Epithelial cell of esophagus (primary cell): ENCODE results near the gene ATPAF1.
A peak's percentile ranks its signal among the peaks of the same experiment; 100 is the strongest.

ENCODE experiments used
- DNase-seq: peaks from one replicate; pipeline ENCODE4 v3.0.0; 2010; ENCODE audit warnings: low read depth
- H3K4me3 ChIP-seq: 2 replicates; pipeline ENCODE4 v1.5.1; 2011; ENCODE audit warnings: mild to moderate bottlenecking, low read length, control low read depth
- CTCF ChIP-seq: IDR thresholded peaks from 2 replicates; pipeline ENCODE4 v1.5.1; 2011; ENCODE audit warnings: low read depth, mild to moderate bottlenecking, low read length, control low read depth, inconsistent platforms; ENCODE audit not compliant: insufficient read depth; ENCODE audit errors: missing control alignments

ATPAF1 gene

DNA sequence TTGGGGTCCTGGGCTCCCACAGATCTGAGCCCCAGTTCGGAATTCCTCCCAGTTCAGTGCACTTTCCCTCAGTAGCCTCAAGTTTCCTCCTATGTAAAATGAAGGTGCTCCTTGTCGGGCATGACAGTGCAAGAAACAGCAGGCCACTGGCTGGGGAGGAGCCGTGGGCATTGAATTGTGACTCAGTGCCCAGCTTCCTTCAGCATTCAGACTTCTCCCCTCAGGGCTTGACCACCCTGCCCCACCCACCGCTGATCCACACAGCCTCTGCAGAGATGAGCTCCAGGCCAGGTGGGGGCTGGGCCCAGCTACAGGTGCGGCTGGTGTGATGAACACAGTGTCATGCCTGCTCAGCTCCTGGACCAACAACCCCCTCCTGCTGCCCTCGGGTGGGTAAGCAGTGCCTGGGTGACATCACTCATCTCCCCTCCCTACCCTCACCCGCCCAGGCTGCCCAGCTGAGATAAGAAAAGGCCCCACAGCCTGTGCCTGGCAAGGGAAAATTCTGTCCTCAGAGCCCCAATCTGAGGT lies 56.4 kb downstream of the ATPAF1 start:
- H3K4me3 ChIP-seq = no peak overlapping the region
- no peak for TF ChIP-seq CTCF
- DNase-seq = peak; percentile 100

GRCh38 chr1:46607345-46608130 lies 60.6 kb downstream of the ATPAF1 start:
- no peak for TF ChIP-seq CTCF

GRCh38 chr1:46606255-46606965 lies 61.8 kb downstream of the ATPAF1 start:
- DNase-seq = peak; percentile 74
- no peak overlapping the region for H3K4me3 ChIP-seq
- no peak for TF ChIP-seq CTCF

More at GRCh38 chr1:46607345-46608130, 60.6 kb downstream of the ATPAF1 start:
- no peak for DNase-seq
- H3K4me3 ChIP-seq = no peak overlapping the region

- TF ChIP-seq CTCF = no peak
- no peak for DNase-seq
Observed at GRCh38 chr1:46605232-46605631, 62.9 kb downstream of the ATPAF1 start.

DNA sequence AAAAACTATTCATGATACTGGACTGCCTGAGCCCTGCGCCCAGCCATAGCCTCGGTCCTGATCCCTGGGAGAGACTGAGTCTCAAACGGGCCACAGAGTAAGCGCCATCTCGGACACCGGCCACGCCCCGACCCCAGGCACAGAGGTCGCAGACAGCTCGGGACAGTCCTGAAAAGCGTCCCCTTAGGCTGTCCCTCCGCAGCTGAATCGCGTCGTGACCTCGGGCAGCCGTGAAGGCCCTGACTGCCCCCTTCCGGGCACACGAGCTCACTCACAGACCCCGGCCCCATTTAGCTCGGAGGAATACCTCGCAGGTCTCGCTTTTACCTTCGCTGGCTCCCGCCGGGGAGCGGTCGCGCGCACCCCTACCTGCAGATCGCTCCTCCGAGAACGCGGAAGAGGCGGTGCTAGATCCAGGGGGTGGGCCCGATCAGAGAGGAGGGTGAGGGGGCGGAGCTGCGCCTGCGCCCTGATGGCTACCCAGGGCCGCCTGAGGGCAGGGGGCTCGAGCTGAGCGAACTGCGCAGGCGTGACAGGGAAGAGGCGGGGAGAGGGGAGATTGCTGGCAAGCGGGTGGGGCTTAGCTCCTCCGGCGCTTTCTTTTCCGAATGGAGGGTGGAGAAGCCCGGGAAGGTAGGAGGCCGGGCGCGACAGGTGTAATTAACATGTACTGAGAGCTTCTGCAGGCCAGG lies 64.2 kb downstream of the ATPAF1 start, which contains the start of gene MKNK1:
TSS of gene MKNK1 (minus strand) at position 411 of the 692 bp plus-strand sequence. CDS start 20,941 bp downstream, outside the sequence.
- peak within 1 kb of the TSS; percentile 95 for H3K4me3 ChIP-seq
- peak; percentile 8 for TF ChIP-seq CTCF
- DNase-seq = peak; percentile 94

More at GRCh38 chr1:46605232-46605631, 62.9 kb downstream of the ATPAF1 start:
- H3K4me3 ChIP-seq = no peak overlapping the region

DNA sequence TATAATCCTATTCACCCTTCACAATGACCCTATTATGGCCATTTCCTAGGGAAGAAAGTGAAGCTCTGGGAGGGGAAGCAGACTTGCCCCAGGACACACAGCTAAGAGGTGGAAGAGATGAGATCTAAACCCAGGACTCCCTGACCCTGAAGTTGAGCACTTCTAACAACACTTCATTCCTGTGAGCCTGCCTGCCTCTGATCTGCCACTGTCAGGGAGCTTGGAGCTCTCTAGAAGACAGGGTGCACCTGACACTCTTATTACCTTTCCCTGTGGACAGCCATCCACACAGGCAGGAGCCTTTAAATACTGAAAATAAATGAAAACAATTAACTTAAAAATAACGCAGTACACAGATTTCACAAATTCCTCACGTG lies 64.7 kb downstream of the ATPAF1 start:
- DNase-seq = no peak
- H3K4me3 ChIP-seq = peak overlapping the region; percentile 95
- no peak for TF ChIP-seq CTCF
